B cell (primary cell): ENCODE measurements around the gene TLNRD1.
"Not testable (repeated sequence)": the region's sequence is repeated elsewhere in the genome, so short reads cannot be mapped to it uniquely, and the experiment has no call there.

Experiments
- EZH2 ChIP-seq: IDR thresholded peaks from 2 replicates; pipeline ENCODE4 v1.6.1; 2012; ENCODE audit warnings: borderline replicate concordance, low read depth, mild to moderate bottlenecking, moderate library complexity, low read length; ENCODE audit not compliant: insufficient read depth, poor library complexity, severe bottlenecking
- TF ChIP-seq, protein P1 (sequence below): fragments of 200-600 bp; IDR thresholded peaks from one replicate; pipeline ENCODE4 v1.8.0; 2022; ENCODE audit warnings: antibody characterized with exemption, mild to moderate bottlenecking

DNA sequence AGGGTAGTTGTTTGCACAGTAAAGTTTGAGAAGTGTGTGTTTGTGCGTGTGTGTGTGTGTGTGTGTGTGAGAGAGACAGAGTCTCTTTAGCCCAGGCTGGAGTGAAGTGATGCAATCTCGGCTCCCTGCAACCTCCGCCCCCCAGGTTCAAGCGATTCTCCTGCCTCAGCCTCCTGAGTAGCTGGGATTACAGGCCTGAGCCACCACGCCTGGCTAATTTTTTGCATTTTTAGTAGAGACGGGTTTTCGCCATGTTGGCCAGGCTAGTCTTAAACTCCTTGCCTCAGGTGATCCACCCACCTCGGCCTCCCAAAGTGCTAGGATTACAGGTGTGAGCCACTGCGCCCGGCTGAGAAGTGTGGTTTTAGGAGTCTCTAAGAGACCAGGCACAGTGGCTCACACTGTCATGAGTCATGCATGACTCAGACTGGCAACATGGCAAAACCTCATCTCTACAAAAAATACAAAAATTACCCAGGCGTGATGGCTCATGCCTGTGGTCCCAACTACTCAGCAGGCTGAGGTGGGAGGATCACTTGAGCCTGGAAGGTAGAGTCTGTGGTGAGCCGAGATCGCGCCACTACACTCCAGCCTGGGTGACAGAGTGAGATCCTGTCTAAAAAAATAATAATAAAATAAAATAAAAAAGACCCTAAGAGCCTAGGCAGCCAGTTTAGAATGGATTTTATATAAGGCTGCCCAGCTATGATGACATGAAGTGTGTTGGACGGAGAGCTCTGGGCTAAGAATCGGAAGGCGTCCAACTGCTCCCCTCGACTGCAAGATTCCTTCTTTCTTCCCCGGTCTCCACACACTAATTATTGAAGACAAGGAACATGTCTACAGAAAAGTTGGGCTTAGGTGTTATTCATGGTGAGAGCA lies 44.9 kb upstream of the TLNRD1 start:
- TF ChIP-seq, protein P1, sequence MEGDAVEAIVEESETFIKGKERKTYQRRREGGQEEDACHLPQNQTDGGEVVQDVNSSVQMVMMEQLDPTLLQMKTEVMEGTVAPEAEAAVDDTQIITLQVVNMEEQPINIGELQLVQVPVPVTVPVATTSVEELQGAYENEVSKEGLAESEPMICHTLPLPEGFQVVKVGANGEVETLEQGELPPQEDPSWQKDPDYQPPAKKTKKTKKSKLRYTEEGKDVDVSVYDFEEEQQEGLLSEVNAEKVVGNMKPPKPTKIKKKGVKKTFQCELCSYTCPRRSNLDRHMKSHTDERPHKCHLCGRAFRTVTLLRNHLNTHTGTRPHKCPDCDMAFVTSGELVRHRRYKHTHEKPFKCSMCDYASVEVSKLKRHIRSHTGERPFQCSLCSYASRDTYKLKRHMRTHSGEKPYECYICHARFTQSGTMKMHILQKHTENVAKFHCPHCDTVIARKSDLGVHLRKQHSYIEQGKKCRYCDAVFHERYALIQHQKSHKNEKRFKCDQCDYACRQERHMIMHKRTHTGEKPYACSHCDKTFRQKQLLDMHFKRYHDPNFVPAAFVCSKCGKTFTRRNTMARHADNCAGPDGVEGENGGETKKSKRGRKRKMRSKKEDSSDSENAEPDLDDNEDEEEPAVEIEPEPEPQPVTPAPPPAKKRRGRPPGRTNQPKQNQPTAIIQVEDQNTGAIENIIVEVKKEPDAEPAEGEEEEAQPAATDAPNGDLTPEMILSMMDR: not testable (repeated sequence)
- not testable (repeated sequence) for TF ChIP-seq EZH2
